ENCODE results near the gene FAM20A. TPM values are rescaled to one million over a fixed set of nuclear protein-coding genes. Genes with fewer than 3 reads are reported as not detected.

FAM20A gene
- total RNA-seq, 1 donor from 2014 or later = 4.7 TPM

- no peak for DNase-seq
Measured at GRCh38 chr17:68491381-68492231, 109.6 kb downstream of the FAM20A start.

DNA sequence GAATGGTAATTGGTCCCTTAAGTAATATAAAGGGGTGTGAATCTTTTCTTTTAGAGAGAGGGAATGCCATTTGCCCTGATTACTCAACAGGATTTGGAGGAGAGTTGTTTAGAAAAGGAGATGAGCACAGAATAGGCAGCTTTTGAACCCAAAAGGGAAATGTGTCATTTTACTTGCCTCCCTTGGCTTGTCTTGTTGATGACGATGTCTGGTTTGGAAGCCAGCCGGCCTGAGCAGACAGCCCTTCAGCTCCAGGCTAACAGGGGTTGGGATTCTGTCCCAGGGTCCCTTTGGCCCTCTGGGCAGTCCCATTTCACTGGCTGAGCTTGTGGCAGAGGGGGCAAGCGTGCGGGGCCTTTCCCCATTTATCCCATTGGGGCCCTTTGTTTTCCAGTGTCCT, 111.2 kb downstream of the FAM20A start:
- no peak for DNase-seq

Other genes starting within 250 kb of the FAM20A start
- gene WIPI1, start 143.9 kb downstream of the FAM20A start, total RNA-seq = 44.4 TPM
- 201 TPM for gene PRKAR1A, start 88.9 kb downstream of the FAM20A start, total RNA-seq